Adipocyte (in vitro differentiated cells): ENCODE results near the gene ABCG8.

Experiments used
- DNase-seq: peaks from one replicate; pipeline ENCODE4 v3.0.0-alpha.2; 2015; ENCODE audit warnings: low read depth
- H3K27me3 ChIP-seq: replicated peaks from 2 replicates; pipeline ENCODE4 v1.7.0; 2013; ENCODE audit warnings: mild to moderate bottlenecking, low read length, moderate library complexity; ENCODE audit not compliant: control insufficient read depth, insufficient read depth
- H3K36me3 ChIP-seq: 2 replicates; pipeline ENCODE4 v1.7.0; 2013; ENCODE audit warnings: low read length, mild to moderate bottlenecking, moderate library complexity; ENCODE audit not compliant: control insufficient read depth, insufficient read depth, severe bottlenecking
- H3K4me1 ChIP-seq: 2 replicates; pipeline ENCODE4 v1.7.0; 2013; ENCODE audit warnings: mild to moderate bottlenecking, low read length, moderate library complexity; ENCODE audit not compliant: control insufficient read depth, insufficient read depth
- H3K4me3 ChIP-seq: 2 replicates; pipeline ENCODE4 v1.7.0; 2013; ENCODE audit warnings: mild to moderate bottlenecking, low read length, moderate library complexity
- H3K9ac ChIP-seq: 2 replicates; pipeline ENCODE4 v1.7.0; 2013; ENCODE audit warnings: mild to moderate bottlenecking, low read length, moderate library complexity
- H3K9me3 ChIP-seq: 2 replicates; pipeline ENCODE4 v1.7.0; 2013; ENCODE audit warnings: mild to moderate bottlenecking, low read length, moderate library complexity; ENCODE audit not compliant: control insufficient read depth

Gene ABCG8

GRCh38 chr2:43838560-43839267 lies at the start of gene ABCG8, which contains the start of gene ABCG5:
Gene ABCG8 (plus strand): TSS chr2:43838971. CDS start chr2:43839054, 83 bp downstream.
Gene ABCG5 (minus strand): TSS chr2:43838839. CDS start chr2:43838679, 160 bp downstream.
- Histone ChIP-seq H3K4me3 (no peak within 1 kb of the TSS), H3K4me1 (no peaks in the 10 kb centered on the region), H3K9ac (no peak within 1 kb of the TSS), H3K27me3 (peaks cover 30% of the 10 kb centered on the region), H3K9me3 (no peaks in the 10 kb centered on the region), H3K36me3 (no peaks in the 10 kb centered on the region)
- no peak for DNase-seq

GRCh38 chr2:43790147-43790546 lies 48.6 kb upstream of the ABCG8 start:
- peak overlapping the region; percentile 21 for H3K4me3 ChIP-seq
- peaks cover 18% of the 10 kb centered on the region for H3K4me1 ChIP-seq
- peaks cover 37% of the 10 kb centered on the region for H3K36me3 ChIP-seq
- peak; percentile 41 for DNase-seq
- no peaks in the 10 kb centered on the region for H3K9me3 ChIP-seq
- H3K9ac ChIP-seq, result no peak overlapping the region
- H3K27me3 ChIP-seq, result no peaks in the 10 kb centered on the region

- H3K4me3 ChIP-seq, result no peak overlapping the region
- no peak for DNase-seq
- H3K36me3 ChIP-seq, result peaks cover 32% of the 10 kb centered on the region
- peaks cover 18% of the 10 kb centered on the region for H3K4me1 ChIP-seq
- no peaks in the 10 kb centered on the region for H3K27me3 ChIP-seq
- H3K9me3 ChIP-seq, result no peaks in the 10 kb centered on the region
- H3K9ac ChIP-seq, result no peak overlapping the region
Observed at GRCh38 chr2:43791035-43791765, 47.6 kb upstream of the ABCG8 start.

GRCh38 chr2:43792653-43793052 lies 46.1 kb upstream of the ABCG8 start:
- peaks cover 30% of the 10 kb centered on the region for H3K36me3 ChIP-seq
- no peak for DNase-seq
- H3K9me3 ChIP-seq, result no peaks in the 10 kb centered on the region
- H3K4me1 ChIP-seq, result peaks cover 17% of the 10 kb centered on the region
- H3K9ac ChIP-seq, result no peak overlapping the region
- no peak overlapping the region for H3K4me3 ChIP-seq
- no peaks in the 10 kb centered on the region for H3K27me3 ChIP-seq

- no peaks in the 10 kb centered on the region for H3K9me3 ChIP-seq
- peaks cover 19% of the 10 kb centered on the region for H3K36me3 ChIP-seq
- peaks cover 10% of the 10 kb centered on the region for H3K4me1 ChIP-seq
- no peak overlapping the region for H3K9ac ChIP-seq
- DNase-seq, result no peak
- no peaks in the 10 kb centered on the region for H3K27me3 ChIP-seq
- no peak overlapping the region for H3K4me3 ChIP-seq
Observed at GRCh38 chr2:43794956-43795355, 43.8 kb upstream of the ABCG8 start.

- Histone ChIP-seq H3K4me1 (peaks cover 2% of the 10 kb centered on the region), H3K4me3 (no peak overlapping the region), H3K36me3 (peaks cover 19% of the 10 kb centered on the region), H3K9ac (no peak overlapping the region), H3K27me3 (no peaks in the 10 kb centered on the region), H3K9me3 (no peaks in the 10 kb centered on the region)
- DNase-seq, result no peak
Observed at GRCh38 chr2:43796206-43796605, 42.6 kb upstream of the ABCG8 start.

- no peaks in the 10 kb centered on the region for H3K9me3 ChIP-seq
- no peak overlapping the region for H3K9ac ChIP-seq
- H3K4me3 ChIP-seq, result no peak overlapping the region
- H3K4me1 ChIP-seq, result no peaks in the 10 kb centered on the region
- H3K36me3 ChIP-seq, result peaks cover 12% of the 10 kb centered on the region
- no peaks in the 10 kb centered on the region for H3K27me3 ChIP-seq
- DNase-seq, result no peak
Observed at GRCh38 chr2:43798300-43798699, 40.5 kb upstream of the ABCG8 start.

- no peak overlapping the region for H3K9ac ChIP-seq
- peaks cover 19% of the 10 kb centered on the region for H3K36me3 ChIP-seq
- H3K4me3 ChIP-seq, result no peak overlapping the region
- H3K27me3 ChIP-seq, result no peaks in the 10 kb centered on the region
- H3K9me3 ChIP-seq, result no peaks in the 10 kb centered on the region
- no peak for DNase-seq
- no peaks in the 10 kb centered on the region for H3K4me1 ChIP-seq
Observed at GRCh38 chr2:43800894-43801293, 37.9 kb upstream of the ABCG8 start.

GRCh38 chr2:43802135-43802534 lies 36.6 kb upstream of the ABCG8 start:
- Histone ChIP-seq H3K4me3 (no peak overlapping the region), H3K9ac (no peak overlapping the region), H3K4me1 (no peaks in the 10 kb centered on the region), H3K36me3 (peaks cover 18% of the 10 kb centered on the region), H3K9me3 (no peaks in the 10 kb centered on the region), H3K27me3 (no peaks in the 10 kb centered on the region)
- DNase-seq, result no peak

- peak; percentile 3 for DNase-seq
- peaks cover 18% of the 10 kb centered on the region for H3K36me3 ChIP-seq
- H3K27me3 ChIP-seq, result no peaks in the 10 kb centered on the region
- no peak overlapping the region for H3K9ac ChIP-seq
- no peaks in the 10 kb centered on the region for H3K9me3 ChIP-seq
- H3K4me3 ChIP-seq, result no peak overlapping the region
- H3K4me1 ChIP-seq, result peaks cover 4% of the 10 kb centered on the region
Observed at GRCh38 chr2:43803113-43803512, 35.7 kb upstream of the ABCG8 start.

GRCh38 chr2:43806719-43807031 lies 32.1 kb upstream of the ABCG8 start:
- no peak for DNase-seq
- Histone ChIP-seq H3K4me1 (peaks cover 16% of the 10 kb centered on the region), H3K9me3 (no peaks in the 10 kb centered on the region), H3K4me3 (no peak overlapping the region), H3K27me3 (no peaks in the 10 kb centered on the region), H3K9ac (no peak overlapping the region), H3K36me3 (peaks cover 25% of the 10 kb centered on the region)
